ENCODE results near the gene OGDH.

Gene OGDH

DNA sequence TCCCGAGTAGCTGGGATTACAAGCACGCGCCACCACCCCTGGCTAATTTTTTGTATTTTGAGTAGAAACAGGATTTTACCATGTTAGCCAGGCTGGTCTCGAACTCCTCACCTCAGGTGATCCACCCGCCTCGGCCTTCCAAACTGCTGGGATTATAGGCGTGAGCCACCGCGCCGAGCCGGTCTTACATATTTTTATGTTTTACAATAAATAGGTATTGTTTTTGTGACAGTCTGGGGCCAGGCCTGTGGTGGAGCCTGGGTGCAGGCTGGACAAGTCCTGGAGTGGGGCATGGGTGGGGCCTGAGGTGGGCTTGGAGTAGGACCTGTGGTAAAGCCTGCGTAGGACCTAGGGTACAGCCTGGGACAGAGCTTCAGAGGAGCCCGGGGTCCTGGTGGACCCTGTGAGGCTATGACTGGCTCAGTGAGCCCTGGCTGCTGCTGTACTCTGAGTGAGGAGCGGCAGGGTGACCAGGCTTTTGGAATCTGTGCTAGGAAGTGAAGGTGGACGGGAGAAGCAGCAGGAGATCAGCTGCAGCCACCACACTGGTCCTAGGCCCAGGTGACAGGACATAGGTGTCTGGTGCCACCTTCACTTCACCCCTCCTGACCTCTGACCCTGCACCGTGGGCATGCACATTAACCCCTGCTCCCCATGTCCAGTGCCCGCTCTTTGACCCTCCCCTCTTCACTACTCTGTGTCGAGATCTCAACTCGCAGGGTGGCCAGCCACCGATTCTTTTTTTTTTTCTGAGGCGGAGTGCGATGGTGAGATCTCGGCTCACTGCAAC is 132.6 kb downstream of the OGDH start:
- DNase-seq (ENCODE audit: low spot score), result no peak

GRCh38 chr7:44740055-44740454 is 133.6 kb downstream of the OGDH start:
- no peak for DNase-seq (ENCODE audit: low spot score)

- no peak for DNase-seq (ENCODE audit: low spot score)
Measured at GRCh38 chr7:44743750-44744149, 137.3 kb downstream of the OGDH start.

DNA sequence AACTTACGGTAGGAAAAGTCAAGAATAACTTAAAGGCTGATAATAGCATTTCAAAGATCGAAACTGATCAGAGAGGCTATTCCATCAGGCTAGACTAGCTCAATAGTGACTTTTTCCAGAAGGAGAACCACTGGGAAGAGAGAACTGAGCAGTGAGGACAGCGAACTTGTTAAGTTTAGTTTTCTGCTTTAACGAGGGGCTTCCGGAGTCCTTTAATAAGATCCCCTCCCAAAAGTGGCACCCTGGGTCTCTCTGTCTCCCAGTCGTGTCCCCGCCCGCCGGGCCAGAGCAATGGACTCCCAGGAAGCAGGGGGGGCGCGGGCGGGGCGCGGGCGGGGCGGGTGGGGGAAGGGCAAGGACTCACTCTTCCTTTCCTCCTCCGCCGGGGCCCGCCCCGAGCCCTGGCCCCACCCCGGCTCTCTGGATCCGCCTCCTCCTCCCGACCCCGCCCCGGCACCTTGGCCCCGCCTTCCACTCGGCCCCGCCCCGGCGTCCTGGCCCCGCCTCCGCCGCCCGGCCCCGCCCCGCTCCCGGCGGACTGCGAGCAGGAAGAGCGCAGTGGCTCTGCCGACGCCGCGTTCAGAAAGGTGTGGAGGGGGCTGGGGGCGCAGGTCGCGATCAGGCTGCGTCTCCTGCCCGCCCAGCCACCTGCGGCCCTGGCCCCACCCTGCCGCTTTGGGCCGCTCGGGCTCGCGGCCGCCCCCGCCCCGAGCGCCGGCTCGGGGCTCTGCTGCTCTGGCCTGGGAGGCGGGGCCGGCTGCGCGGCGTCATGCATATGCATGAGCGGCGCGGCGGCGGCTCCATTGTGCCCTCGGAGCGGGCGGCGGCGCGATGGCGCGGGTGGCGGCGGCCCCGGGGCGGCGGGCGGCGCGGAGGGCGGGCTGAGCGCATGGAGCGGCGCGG is 141.9 kb downstream of the OGDH start, which contains the start of gene ZMIZ2:
TSS of gene ZMIZ2 (plus strand) at position 803 of the 903 bp plus-strand sequence. CDS start 7,403 bp downstream, outside the sequence.
- DNase-seq (ENCODE audit: low spot score), result peak; percentile 98

DNA sequence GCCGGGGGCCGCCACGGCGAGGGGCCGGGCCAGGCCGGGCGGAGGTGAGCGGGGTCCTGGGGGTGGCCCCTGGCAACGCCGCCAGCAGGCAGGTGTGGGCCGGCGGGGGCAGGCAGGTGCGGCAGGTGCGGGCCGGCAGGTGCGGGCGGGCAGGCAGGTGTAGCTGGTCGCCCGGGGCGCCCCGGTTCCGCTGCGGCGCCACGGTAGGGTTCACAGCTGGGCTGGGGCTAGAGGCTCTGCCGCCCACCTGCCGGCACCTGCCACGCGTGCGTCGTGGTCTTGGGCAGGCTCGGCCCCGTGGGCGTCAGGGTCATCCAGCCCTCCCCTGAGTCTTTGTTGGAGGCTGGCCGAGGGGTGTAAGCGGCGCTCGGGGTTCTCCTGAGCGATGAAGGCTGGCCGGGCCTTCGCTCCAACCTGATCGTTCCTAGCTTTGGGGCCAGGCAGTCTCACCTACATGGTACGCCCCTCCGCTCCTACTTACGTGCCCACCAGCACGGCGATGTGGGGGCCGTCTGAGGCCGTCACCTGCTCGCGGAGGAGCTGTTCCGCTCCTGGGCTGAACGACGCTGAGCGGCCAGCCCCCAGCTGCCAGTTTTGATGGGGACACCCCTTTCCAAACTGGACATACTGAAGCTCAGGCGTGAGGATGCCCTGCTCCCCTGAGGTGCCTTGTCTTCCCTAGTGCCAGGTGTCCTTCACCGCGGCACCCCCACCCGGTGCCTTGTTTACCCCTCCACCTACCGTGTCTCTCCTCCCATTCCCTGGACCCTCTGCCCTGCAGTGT is 142.7 kb downstream of the OGDH start:
- no peak for DNase-seq (ENCODE audit: low spot score)

GRCh38 chr7:44749992-44750391 is 143.6 kb downstream of the OGDH start:
- DNase-seq (ENCODE audit: low spot score), result no peak

GRCh38 chr7:44750424-44750823 is 144.0 kb downstream of the OGDH start:
- DNase-seq (ENCODE audit: low spot score), result no peak

GRCh38 chr7:44750921-44751571 is 144.6 kb downstream of the OGDH start:
- no peak for DNase-seq (ENCODE audit: low spot score)

- no peak for DNase-seq (ENCODE audit: low spot score)
Measured at GRCh38 chr7:44752822-44753221, 146.4 kb downstream of the OGDH start.

- no peak for DNase-seq (ENCODE audit: low spot score)
Measured at GRCh38 chr7:44754802-44755697, 148.6 kb downstream of the OGDH start.

DNA sequence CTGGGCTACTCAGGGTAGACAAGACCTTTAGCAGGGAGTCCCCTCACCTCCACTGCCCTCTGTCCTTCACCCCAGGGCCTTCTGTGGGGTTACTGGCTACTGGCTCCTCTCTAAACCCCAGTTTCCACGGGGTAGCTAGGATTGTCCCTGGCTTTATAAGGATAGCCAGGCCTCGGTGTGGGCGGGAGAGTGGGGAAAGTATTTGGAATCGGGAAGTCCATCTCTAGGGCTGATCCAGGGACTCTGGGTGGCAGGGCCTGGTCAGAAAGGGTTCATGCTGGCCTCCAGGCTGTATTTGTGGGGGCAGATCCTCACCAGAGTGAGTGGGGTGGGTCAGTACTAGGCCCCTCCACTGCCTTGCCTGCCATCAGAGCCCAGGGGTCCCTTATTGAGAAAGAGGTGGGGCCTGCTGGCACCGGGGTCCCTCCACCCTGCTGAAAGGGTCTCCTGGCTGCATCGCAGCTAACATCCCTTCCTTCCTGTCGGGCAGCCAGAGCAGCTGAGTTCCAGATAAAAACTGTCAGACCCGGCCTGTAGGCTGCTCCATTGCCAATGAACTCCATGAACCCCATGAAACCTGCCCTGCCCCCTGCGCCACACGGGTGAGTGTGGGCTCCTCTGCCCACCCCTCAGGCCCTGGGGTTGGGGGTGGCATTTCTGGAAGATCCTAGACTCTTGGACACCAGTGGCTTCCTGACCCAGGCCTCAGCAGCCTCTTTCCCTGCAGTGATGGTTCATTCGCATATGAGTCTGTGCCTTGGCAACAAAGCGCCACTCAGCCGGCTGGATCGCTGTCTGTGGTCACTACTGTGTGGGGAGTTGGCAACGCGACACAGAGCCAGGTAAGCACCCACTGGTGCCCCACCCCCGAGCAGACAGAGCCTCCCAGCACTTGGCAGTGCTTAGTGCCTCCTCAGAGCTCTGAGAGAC is 149.5 kb downstream of the OGDH start:
- no peak for DNase-seq (ENCODE audit: low spot score)

DNA sequence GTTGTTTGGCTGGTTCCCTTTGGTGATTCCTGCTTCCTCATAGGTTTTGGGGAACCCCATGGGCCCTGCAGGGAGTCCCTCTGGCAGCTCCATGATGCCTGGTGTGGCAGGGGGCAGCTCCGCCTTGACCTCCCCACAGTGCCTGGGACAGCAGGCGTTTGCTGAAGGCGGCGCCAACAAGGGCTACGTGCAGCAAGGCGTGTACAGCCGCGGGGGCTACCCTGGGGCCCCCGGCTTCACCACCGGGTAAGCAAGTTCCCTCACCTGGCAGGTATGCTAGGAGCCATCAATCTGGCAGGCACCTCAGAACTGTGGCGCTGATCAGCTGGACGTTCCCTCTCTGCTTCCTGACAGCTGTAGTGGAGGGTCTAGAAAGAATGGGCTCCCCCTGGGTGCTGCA is 150.5 kb downstream of the OGDH start:
- DNase-seq (ENCODE audit: low spot score), result no peak

GRCh38 chr7:44757311-44757710 is 150.9 kb downstream of the OGDH start:
- DNase-seq (ENCODE audit: low spot score), result peak; percentile 87

DNA sequence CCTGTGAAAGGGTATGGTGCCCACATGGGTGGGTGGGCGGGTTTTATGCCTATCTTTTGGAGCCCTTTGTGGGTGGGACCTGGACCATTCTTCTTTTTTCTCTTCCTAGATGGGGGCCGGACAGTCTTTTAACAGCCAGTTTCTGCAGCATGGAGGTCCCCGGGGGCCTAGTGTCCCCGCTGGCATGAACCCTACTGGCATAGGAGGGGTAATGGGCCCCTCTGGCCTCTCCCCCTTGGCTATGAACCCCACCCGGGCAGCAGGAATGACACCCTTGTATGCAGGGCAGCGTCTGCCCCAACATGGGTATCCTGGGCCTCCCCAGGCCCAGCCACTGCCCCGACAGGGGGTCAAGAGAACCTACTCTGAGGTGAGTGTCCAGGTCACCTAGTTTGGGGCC is 151.3 kb downstream of the OGDH start:
- DNase-seq (ENCODE audit: low spot score), result no peak

All from left forelimb (tissue), 1 donor.